Neural progenitor cell (in vitro differentiated cells): ENCODE measurements around the gene SEZ6L.

ENCODE experiments used
- EZH2 ChIP-seq: fragments of 200-600 bp; sonication (generic); IDR thresholded peaks from 2 replicates; pipeline ENCODE4 v1.6.1; 2017; ENCODE audit warnings: antibody characterized with exemption, mild to moderate bottlenecking, moderate library complexity
- EZH2phosphoT487 ChIP-seq: fragments of 200-600 bp; sonication (generic); IDR thresholded peaks from 2 replicates; pipeline ENCODE4 v1.6.1; 2017; ENCODE audit warnings: antibody characterized with exemption
- TF ChIP-seq, protein P1 (sequence below): fragments of 200-600 bp; sonication (generic); IDR thresholded peaks from 2 replicates; pipeline ENCODE4 v1.5.1; 2017; ENCODE audit warnings: antibody characterized with exemption, mild to moderate bottlenecking

DNA sequence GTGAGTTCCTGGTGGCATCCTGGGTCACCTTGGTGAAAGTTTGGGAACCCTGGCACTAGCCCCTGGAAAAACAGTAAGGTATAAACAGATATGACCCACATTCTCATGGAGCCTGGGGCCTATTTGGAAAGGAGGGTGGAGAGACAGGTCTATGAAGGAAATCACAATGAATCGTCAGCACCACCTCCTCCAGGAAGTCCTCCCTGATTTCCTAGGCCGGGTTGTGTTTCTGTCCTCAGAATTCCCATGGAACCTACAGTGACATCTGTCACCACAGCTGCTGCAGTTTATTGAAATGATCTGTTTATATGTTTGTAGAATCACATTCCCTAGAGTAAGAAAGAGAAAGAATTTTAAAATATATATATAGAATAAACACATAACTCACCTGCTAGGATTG lies 188.0 kb downstream of the SEZ6L start:
- TF ChIP-seq, protein P1, sequence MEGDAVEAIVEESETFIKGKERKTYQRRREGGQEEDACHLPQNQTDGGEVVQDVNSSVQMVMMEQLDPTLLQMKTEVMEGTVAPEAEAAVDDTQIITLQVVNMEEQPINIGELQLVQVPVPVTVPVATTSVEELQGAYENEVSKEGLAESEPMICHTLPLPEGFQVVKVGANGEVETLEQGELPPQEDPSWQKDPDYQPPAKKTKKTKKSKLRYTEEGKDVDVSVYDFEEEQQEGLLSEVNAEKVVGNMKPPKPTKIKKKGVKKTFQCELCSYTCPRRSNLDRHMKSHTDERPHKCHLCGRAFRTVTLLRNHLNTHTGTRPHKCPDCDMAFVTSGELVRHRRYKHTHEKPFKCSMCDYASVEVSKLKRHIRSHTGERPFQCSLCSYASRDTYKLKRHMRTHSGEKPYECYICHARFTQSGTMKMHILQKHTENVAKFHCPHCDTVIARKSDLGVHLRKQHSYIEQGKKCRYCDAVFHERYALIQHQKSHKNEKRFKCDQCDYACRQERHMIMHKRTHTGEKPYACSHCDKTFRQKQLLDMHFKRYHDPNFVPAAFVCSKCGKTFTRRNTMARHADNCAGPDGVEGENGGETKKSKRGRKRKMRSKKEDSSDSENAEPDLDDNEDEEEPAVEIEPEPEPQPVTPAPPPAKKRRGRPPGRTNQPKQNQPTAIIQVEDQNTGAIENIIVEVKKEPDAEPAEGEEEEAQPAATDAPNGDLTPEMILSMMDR: no peak
- TF ChIP-seq EZH2phosphoT487: no peak
- no peak for TF ChIP-seq EZH2
